H4 (cell line): ENCODE results near the gene EVI5. TPM values are rescaled to one million over a fixed set of nuclear protein-coding genes. Genes with fewer than 3 reads are reported as not detected.
"Not testable (repeated sequence)": the region's sequence is repeated elsewhere in the genome, so short reads cannot be mapped to it uniquely, and the experiment has no call there.

Experiments used
- DNase-seq: peaks from one replicate; pipeline ENCODE4 v3.0.0-alpha.2; 2015; ENCODE audit warnings: low spot score
- total RNA-seq: library from RNA; depleted of rRNA; stranded (reverse); fragments of >200 nt; shearing (Covaris generic); gene quantifications from 2 replicates; pipeline ENCODE4 v1.2.3, GENCODE V29; 2014

EVI5 gene
- total RNA-seq, 1 experiment from 2014 or later = 3.9 TPM

- no peak for DNase-seq
Observed at GRCh38 chr1:92695104-92695503, 89.8 kb downstream of the EVI5 start.

DNA sequence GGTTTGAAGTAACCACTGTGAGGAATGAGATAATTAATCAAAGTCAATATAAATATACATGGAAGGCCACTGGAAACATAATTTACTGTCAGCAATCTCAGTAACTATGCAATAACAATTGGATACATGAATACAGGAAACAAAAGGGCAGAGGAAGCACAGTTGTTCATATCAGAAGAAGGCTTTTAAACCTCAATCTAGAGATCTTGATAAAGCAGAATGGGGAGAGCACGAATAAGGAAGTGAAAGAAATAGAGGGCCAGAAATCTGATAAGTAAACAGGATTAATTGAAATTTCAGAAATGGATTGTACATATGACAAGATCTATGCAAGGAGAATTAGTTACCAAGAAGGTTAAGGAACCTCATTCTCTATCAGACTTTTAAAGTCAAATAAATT, 93.0 kb downstream of the EVI5 start:
- DNase-seq = no peak

GRCh38 chr1:92690212-92690906, 94.5 kb downstream of the EVI5 start:
- DNase-seq = no peak

DNA sequence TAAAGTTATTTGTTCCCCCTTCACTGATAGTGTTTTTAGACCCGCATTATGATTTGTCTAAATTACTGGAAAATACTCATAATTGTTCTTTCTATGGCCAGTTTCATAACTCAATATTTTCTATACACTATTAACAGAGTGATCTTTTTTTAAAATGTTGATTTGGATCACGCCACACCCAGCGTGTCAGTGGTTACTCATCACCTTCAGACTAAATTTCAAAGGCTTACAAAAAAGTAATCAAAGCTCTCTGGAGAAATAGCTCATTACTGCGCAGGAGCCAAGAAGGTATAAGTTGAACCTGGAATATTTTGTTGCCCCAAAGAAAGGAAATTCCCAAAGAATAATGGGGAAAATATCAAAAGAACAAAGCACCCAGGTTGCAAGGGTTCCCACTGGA, 104.9 kb downstream of the EVI5 start:
- no peak for DNase-seq

DNA sequence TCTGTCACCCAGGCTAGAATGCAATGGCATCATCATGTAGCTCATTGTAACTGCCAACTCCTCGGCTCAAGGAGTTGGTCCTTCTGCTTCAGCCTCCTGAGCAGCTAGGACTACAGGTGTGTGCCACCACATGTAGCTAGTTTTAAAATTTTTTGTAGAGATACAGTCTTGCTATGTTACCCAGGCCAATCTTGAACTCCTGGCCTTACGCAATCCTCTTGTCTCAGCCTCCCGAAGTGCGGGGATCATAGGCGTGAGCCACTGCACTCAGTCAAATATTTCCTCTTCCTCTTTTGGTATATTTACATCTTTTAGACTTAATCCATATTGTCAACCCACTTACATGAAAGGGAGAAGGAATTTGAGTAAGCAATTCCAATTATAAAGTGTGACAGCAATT, 121.1 kb downstream of the EVI5 start:
- no peak for DNase-seq

DNA sequence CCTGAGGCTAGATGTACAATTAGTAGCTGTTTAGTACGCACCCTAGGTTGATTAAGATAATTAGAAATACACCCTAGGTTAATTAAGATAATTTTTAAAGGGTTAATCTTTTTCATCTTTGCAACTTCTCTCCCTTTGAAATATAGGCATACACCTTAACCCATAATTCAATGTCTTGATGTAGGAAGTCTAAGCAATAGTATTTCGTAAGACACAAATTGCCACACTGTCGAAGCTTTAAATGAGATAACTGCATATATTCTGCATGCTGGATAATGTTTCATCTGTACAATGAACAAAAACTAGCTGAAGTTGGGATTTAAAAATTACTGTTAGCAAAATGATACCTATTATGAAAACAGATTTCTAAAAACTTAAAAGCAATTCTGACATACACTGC, 122.9 kb downstream of the EVI5 start:
- no peak for DNase-seq

DNA sequence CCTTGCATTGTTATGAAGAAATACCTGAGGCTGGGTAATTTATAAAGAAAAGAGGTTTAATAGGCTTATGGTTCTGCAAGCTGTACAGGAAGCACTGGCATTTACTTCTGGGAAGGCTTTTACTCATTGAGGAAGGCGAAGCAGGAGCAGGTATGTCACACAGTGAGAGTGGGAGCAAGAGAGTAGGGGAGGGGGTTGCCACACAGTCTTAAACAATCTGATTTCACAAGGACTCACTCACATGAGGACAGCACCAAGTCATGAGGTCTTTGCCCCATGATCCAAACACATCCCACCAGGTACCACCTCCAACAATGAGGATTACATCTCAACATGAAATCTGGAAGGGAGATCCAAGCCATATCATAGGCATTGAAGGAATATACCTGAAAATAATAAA, 127.2 kb downstream of the EVI5 start:
- no peak for DNase-seq

- no peak for DNase-seq
Observed at GRCh38 chr1:92655197-92655801, 129.6 kb downstream of the EVI5 start.

DNA sequence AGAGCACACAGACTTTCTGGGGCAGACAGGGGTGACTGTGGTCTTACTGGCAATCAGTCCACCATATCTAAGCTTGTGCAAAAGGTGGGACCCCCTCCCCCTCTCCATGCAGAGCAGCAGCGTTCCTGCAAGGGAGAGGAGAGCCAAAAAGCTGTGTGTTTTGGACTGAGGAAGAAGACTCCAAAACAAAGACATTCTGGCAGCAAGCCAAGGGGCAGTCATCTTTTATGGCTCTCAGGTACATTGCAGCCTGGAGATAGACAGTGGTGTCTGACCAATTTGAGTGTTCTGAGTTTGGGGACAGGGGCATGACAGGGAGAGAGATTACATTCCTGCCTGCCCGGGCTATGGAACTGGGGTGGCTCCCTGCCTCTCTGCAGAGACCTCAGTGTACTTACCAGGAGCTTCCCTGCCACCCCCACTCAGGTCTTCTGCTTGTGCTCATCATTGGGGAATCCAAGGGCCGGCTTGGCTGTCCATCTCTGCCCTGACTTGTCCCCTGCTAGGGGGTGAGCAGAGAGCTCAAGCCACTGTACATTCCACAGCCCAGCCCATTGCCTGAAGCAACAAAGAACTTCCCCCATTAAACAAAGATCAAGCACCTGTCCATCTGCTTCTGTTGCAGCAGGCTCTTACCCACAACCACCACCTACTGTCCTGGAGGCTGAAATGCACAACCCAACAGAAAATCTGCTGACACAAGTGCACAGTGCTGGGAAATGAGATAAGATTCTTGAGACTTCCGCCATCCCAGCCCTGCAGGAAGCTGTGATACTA, 131.1 kb downstream of the EVI5 start:
- no peak for DNase-seq

DNA sequence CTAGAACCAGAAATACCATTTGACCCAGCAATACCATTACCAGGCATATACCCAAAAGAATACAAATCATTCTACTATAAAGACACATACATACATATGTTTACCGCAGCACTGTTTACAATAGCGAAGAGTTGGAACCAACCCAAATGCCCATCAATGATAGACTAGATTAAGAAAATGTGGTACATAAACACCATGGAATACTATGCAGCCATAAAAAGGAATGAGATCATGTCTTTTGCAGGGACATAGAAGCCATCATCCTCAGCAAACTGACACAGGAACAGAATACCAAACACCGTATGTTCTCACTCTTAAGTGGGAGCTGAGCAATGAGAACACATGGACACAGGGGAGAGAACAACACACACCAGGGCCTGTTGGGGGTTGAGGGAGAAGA, 144.2 kb downstream of the EVI5 start:
- not testable (repeated sequence) for DNase-seq

DNA sequence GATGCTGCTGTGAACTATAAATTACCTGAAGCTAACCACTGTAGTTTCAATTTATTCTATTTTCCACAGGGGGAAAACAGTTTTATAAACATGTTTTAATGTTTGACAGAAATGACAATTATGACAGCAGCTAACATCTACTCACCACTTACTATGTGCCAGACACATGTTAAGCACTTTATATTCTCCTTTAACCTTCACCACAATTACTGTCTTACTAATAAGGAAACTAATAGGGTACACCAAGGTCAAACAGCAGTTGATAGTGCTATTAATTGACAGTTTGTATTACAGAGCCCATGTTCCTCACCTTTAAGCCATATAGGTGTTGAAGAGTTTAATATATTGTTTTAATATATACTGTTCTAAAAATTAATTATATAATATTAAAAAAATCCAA, 146.4 kb downstream of the EVI5 start:
- DNase-seq = no peak

- not testable (repeated sequence) for DNase-seq
Observed at GRCh38 chr1:92635203-92635602, 149.7 kb downstream of the EVI5 start.

DNA sequence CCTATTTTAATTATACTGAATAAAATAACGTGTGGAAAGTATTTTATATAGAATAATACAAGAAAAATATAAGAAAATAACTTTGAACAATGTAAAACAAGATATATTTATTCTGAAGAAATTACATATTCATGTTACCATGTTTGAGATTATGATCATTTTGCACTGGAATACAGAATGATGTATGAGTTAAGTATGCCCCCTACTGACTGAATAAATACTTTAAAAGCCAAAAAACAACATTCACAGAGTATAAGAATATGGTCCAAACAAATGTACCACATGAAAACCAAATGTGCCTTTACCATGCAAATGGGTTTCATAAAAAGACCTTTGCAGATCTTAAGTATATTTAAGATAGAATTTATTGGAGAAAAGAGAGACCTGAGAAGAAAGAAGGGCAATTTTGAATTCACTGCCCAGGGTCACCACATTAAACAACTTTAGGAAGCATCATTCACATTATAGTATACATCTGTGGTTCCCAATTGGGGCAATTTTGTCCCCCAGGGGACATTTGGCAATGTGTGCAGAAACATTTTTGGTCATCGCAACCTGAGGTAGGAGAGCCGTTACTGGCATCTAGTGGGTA, 161.6 kb downstream of the EVI5 start:
- DNase-seq = no peak

- DNase-seq = no peak
Observed at GRCh38 chr1:92619466-92620189, 165.3 kb downstream of the EVI5 start.

DNA sequence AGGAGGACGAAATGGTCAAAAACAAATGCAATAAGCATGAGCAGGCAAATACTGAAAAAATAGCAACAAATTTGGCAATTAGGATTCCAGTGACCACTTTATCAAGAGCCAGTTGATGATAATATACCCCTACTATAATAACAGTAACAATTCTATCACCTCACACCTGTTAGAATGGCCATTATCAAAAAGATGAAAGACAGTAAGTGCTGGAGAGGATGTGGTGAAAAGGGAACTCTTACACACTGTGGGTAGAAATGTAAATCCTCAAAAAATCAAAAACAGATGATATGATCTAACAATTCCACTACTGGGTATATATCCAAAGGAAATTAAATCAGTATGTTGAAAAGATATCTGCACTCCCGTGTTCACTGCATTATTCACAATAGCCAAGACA, 183.9 kb downstream of the EVI5 start:
- no peak for DNase-seq

GRCh38 chr1:92599184-92599583, 185.7 kb downstream of the EVI5 start:
- peak; percentile 5 for DNase-seq

DNA sequence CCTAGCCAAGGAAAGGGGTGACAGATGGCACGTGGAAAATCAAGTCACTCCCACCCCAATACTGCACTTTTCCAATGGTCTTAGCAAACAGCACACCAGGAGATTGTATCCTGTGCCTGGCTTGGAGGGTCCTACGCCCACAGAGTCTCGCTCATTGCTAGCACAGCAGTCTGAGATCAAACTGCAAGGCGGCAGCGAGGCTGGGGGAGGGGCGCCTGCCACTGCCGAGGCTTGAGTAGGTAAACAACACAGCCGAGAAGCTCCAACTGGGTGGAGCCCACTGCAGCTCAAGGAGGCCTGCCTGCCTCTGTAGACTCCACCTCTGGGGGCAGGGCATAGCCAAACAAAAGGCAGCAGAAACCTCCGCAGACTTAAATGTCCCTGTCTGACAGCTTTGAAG, 195.5 kb downstream of the EVI5 start:
- DNase-seq = not testable (repeated sequence)

DNA sequence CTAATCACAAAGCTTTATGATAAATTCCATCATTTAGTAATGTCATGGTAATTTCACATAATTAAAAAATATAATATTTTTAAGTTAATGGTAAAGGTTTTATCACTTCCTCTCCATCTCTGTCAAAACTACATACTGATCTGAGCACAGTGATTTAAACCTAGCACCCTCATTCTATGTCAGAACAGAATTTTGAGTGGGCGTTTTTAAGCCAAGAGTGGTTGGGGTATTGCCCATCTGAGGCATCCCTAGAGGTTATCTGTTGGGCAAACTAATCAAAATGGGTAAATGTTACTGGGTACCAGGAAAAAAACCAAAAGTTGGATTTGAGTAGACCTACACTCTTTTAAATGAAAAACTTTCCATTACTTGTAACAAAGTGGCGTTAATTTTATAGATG, 197.5 kb downstream of the EVI5 start:
- DNase-seq = no peak

- DNase-seq = no peak
Observed at GRCh38 chr1:92585831-92586230, 199.1 kb downstream of the EVI5 start.

DNA sequence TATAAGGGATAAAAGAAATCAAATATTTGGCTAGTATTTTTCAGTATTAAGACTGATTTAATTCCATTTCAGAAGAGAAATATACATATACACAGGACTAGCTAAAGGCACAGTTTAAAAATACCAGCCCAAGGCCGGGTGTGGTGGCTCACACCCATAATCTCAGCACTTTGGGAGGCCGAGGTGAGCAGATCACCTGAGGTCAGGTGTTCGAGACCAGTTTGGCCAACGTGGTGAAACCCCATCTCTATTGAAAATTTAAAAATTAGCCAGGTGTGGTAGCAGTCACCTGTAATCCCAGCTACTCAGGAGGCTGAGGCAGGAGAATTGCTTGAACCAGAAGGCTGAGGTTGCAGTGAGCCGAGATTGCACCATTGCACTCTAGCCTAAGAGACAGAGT, 200.1 kb downstream of the EVI5 start:
- DNase-seq = not testable (repeated sequence)

- DNase-seq = peak; percentile 54
Observed at GRCh38 chr1:92583821-92584760, 200.8 kb downstream of the EVI5 start.
